GM10847 (cell line): ENCODE data around the gene CCT3.

Experiments used
- POLR2A ChIP-seq: IDR thresholded peaks from 2 replicates; pipeline ENCODE4 v1.6.1; 2011; ENCODE audit not compliant: insufficient read length; ENCODE audit errors: extremely low read depth

Gene CCT3

GRCh38 chr1:156373546-156373945 is 35.5 kb upstream of the CCT3 start:
- no peak for TF ChIP-seq POLR2A

- TF ChIP-seq POLR2A, result no peak
Measured at GRCh38 chr1:156372876-156373275, 34.8 kb upstream of the CCT3 start.

GRCh38 chr1:156372265-156372586 is 34.1 kb upstream of the CCT3 start:
- no peak for TF ChIP-seq POLR2A

GRCh38 chr1:156371553-156372264 is 33.6 kb upstream of the CCT3 start:
- no peak for TF ChIP-seq POLR2A

- no peak for TF ChIP-seq POLR2A
Measured at GRCh38 chr1:156368889-156369684, 31.0 kb upstream of the CCT3 start, which contains the start of gene RHBG. Gene RHBG, plus strand, starts transcription at chr1:156369211. Its CDS starts 39 bp downstream, at chr1:156369250.

GRCh38 chr1:156368157-156368658 is 30.1 kb upstream of the CCT3 start:
- no peak for TF ChIP-seq POLR2A

GRCh38 chr1:156367383-156368156 is 29.5 kb upstream of the CCT3 start:
- no peak for TF ChIP-seq POLR2A

GRCh38 chr1:156366378-156367166 is 28.5 kb upstream of the CCT3 start:
- TF ChIP-seq POLR2A, result no peak

GRCh38 chr1:156365754-156366153 is 27.7 kb upstream of the CCT3 start:
- no peak for TF ChIP-seq POLR2A

- no peak for TF ChIP-seq POLR2A
Measured at GRCh38 chr1:156360534-156360933, 22.4 kb upstream of the CCT3 start.

- TF ChIP-seq POLR2A, result no peak
Measured at GRCh38 chr1:156359973-156360372, 21.9 kb upstream of the CCT3 start.

GRCh38 chr1:156359249-156359648 is 21.2 kb upstream of the CCT3 start:
- TF ChIP-seq POLR2A, result no peak

GRCh38 chr1:156358641-156359040 is 20.5 kb upstream of the CCT3 start:
- no peak for TF ChIP-seq POLR2A

GRCh38 chr1:156357977-156358376 is 19.9 kb upstream of the CCT3 start:
- TF ChIP-seq POLR2A, result no peak
